ENCODE results near the gene ZNF420.

GRCh38 chr19:37136111-37136510, 57.9 kb downstream of the ZNF420 start:
- TF ChIP-seq, protein P1, sequence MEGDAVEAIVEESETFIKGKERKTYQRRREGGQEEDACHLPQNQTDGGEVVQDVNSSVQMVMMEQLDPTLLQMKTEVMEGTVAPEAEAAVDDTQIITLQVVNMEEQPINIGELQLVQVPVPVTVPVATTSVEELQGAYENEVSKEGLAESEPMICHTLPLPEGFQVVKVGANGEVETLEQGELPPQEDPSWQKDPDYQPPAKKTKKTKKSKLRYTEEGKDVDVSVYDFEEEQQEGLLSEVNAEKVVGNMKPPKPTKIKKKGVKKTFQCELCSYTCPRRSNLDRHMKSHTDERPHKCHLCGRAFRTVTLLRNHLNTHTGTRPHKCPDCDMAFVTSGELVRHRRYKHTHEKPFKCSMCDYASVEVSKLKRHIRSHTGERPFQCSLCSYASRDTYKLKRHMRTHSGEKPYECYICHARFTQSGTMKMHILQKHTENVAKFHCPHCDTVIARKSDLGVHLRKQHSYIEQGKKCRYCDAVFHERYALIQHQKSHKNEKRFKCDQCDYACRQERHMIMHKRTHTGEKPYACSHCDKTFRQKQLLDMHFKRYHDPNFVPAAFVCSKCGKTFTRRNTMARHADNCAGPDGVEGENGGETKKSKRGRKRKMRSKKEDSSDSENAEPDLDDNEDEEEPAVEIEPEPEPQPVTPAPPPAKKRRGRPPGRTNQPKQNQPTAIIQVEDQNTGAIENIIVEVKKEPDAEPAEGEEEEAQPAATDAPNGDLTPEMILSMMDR (IDR thresholded peaks at IDR 0.05): no peak
- no peak for TF ChIP-seq POLR2A (IDR thresholded peaks at IDR 0.05)

All from heart left ventricle (tissue), 13 donors.